Testis (tissue), 2 donors: Measurements from ENCODE around the gene NR4A3.

Experiments used
- CTCF ChIP-seq, 3 experiments: fragments of 450-650 bp in 2 of 3; fragments of 200-600 bp in 1 of 3; sonication (generic) in 1 of 3; IDR thresholded peaks; one replicate each; pipeline ENCODE4 v1.5.1; 2016 to 2019; ENCODE audit warnings: antibody characterized with exemption in 3 of 3, mild to moderate bottlenecking in 2 of 3, moderate library complexity in 1 of 3
- POLR2A ChIP-seq: fragments of 450-650 bp; IDR thresholded peaks from one replicate; pipeline ENCODE4 v1.6.1; 2017; ENCODE audit warnings: antibody characterized with exemption, mild to moderate bottlenecking, moderate library complexity

GRCh38 chr9:99801775-99802174 is 19.9 kb upstream of the NR4A3 start:
- TF ChIP-seq CTCF (IDR thresholded peaks at IDR 0.05) (no peak), POLR2A (no peak)
